T-helper 2 cell treated with Interferon-gamma antibody and Interleukin-4, amounts not matched to agents 100 ng/mL and 5 ng/mL, for 36 hours (primary cell): ENCODE results near the gene ARHGEF25. TPM values are rescaled to one million over a fixed set of nuclear protein-coding genes. Genes with fewer than 3 reads are reported as not detected.

Experiments
- total RNA-seq: library from RNA; stranded (reverse); gene quantifications from 2 replicates; pipeline ENCODE4 v1.2.3, GENCODE V29; 2022

ARHGEF25 gene
- total RNA-seq, 1 donor from 2014 or later = 1.0 TPM

Other genes starting within 250 kb of the ARHGEF25 start
- 65.1 and 67.2 TPM in 2 replicates for gene R3HDM2, start 180.4 kb upstream of the ARHGEF25 start, total RNA-seq
- not detected in 2 replicates for gene INHBC, start 176.7 kb upstream of the ARHGEF25 start, total RNA-seq
- gene INHBE, start 156.1 kb upstream of the ARHGEF25 start, total RNA-seq = not detected in 2 replicates
- 1.8 and 2.2 TPM in 2 replicates for gene GLI1, start 151.7 kb upstream of the ARHGEF25 start, total RNA-seq
- 171 and 172 TPM in 2 replicates for gene ARHGAP9, start 131.6 kb upstream of the ARHGEF25 start, total RNA-seq
- gene MARS1, start 123.4 kb upstream of the ARHGEF25 start, total RNA-seq = 189 and 195 TPM in 2 replicates
- gene DDIT3, start 90.9 kb upstream of the ARHGEF25 start, total RNA-seq = 9.9 and 10.7 TPM in 2 replicates
- gene MBD6, start 88.6 kb upstream of the ARHGEF25 start, total RNA-seq = 75.0 and 78.0 TPM in 2 replicates
- gene DCTN2, start 64.2 kb upstream of the ARHGEF25 start, total RNA-seq = 85.7 and 88.4 TPM in 2 replicates
- gene KIF5A, start 61.4 kb upstream of the ARHGEF25 start, total RNA-seq = 1.3 and 1.6 TPM in 2 replicates
- gene PIP4K2C, start 20.2 kb upstream of the ARHGEF25 start, total RNA-seq = 19.7 and 22.8 TPM in 2 replicates
- gene DTX3, start 6.6 kb upstream of the ARHGEF25 start, total RNA-seq = 18.1 and 19.1 TPM in 2 replicates
- gene B4GALNT1, start 21.8 kb downstream of the ARHGEF25 start, total RNA-seq = 1.5 and 1.9 TPM in 2 replicates
- 137 and 138 TPM in 2 replicates for gene OS9, start 82.7 kb downstream of the ARHGEF25 start, total RNA-seq
- 57.1 and 59.4 TPM in 2 replicates for gene AGAP2, start 127.3 kb downstream of the ARHGEF25 start, total RNA-seq
- 17.3 and 17.9 TPM in 2 replicates for gene TSPAN31, start 133.6 kb downstream of the ARHGEF25 start, total RNA-seq
- 134 and 138 TPM in 2 replicates for gene CDK4, start 140.9 kb downstream of the ARHGEF25 start, total RNA-seq
- 21.2 and 21.9 TPM in 2 replicates for gene MARCHF9, start 143.7 kb downstream of the ARHGEF25 start, total RNA-seq
- gene CYP27B1, start 155.6 kb downstream of the ARHGEF25 start, total RNA-seq = 4.2 and 4.3 TPM in 2 replicates
- 34.8 and 42.7 TPM in 2 replicates for gene METTL1, start 160.7 kb downstream of the ARHGEF25 start, total RNA-seq
- gene EEF1AKMT3, start 161.2 kb downstream of the ARHGEF25 start, total RNA-seq = 3.1 and 3.3 TPM in 2 replicates
- gene TSFM, start 171.4 kb downstream of the ARHGEF25 start, total RNA-seq = 36.3 and 39.2 TPM in 2 replicates
- gene AVIL, start 207.3 kb downstream of the ARHGEF25 start, total RNA-seq = 4.2 and 4.4 TPM in 2 replicates
- 111 and 114 TPM in 2 replicates for gene CTDSP2, start 235.3 kb downstream of the ARHGEF25 start, total RNA-seq